GM18867 (cell line): ENCODE measurements around the gene SEMA5B.

Experiments used
- ATAC-seq: cut with Tn5 transposase; IDR thresholded peaks from one replicate; pipeline ENCODE4 v1.9.1; 2021; ENCODE audit warnings: mild to moderate bottlenecking, moderate library complexity; ENCODE audit not compliant: unreplicated experiment

Gene SEMA5B

GRCh38 chr3:123055352-123055751, 27.8 kb upstream of the SEMA5B start:
- ATAC-seq, result no peak

DNA sequence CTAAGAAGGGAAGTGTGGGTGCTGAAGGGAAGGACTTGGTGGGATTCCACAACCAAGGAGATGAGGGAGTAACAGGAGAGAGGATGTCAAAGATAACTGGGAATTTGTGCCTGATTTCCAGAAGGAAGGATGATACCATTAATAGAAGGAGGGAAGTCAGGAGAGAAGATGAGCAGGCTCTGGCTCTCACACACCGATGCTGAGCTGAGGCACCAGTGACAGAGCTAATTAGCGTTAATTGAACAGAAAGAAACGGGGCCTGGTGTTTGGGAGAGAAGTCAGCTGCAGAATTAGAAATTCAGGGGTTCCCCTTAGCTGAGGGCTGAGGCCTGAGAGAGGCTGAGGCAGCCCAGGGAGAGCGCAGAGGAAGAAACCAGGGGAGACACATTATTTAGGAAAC, 27.4 kb upstream of the SEMA5B start:
- no peak for ATAC-seq

DNA sequence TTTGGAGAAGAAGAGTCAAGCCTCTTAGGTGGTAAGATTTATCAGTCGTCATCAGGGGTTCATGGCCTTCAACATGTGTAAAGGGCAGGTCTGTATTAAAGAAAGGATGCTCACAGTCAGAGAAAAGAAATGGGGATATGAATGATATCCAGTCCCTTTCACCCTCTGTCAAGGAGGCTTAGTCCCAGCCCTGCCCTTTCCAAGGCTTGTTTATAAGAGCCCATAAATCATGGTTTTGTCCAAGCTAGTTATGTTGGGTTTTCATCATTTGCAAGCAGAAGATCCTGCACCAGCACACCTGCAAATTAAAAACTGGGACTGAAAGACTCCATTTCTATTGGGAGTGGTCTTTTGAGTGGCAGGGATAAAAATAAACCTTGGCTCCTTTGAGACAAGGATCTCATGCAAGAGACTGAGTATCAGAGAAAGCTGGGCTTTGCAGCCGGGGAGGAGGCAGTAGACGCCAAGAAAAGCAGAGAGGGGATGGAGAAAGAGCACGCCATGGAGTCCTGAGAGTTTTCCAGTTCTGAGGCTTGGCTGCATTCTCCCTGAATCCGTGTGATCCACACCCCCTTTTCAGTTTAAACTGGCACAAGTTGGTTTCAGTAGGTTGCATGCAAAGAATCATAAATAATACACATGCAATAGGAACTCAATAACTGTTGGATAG, 26.7 kb upstream of the SEMA5B start:
- no peak for ATAC-seq

DNA sequence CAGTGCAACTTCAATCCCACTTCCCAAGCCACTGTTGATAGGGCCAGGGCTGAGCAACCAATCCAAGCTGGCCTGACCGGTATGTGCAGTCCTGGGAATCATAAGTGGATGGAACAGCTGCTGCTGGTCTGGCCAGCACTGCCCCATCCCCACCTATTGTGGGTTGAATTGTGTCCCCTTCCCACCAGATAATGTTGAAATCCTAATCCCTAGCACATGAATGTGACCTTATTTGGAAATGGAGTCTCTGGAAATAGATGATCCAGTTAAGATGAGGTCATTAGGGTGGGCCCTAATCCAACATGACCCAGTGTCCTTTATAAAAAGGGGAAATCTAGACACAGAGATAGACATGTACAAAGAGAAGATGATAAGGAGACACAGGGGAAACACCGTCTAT, 25.5 kb upstream of the SEMA5B start:
- no peak for ATAC-seq

- ATAC-seq, result no peak
Measured at GRCh38 chr3:123050666-123051065, 23.1 kb upstream of the SEMA5B start.

GRCh38 chr3:123048480-123049237, 21.1 kb upstream of the SEMA5B start:
- no peak for ATAC-seq

DNA sequence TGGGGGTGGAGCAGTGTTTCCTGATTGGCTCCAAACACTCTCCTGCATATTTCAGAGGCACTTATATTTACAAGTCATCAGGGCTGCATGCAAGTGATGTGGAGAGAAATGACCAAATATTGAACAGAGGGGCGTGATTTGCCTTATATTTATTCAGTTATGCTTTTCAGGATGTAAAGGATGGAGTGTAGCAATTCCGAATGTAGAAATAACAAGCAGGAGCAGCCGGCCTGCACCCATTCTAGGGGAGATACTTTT, 19.4 kb upstream of the SEMA5B start:
- no peak for ATAC-seq

DNA sequence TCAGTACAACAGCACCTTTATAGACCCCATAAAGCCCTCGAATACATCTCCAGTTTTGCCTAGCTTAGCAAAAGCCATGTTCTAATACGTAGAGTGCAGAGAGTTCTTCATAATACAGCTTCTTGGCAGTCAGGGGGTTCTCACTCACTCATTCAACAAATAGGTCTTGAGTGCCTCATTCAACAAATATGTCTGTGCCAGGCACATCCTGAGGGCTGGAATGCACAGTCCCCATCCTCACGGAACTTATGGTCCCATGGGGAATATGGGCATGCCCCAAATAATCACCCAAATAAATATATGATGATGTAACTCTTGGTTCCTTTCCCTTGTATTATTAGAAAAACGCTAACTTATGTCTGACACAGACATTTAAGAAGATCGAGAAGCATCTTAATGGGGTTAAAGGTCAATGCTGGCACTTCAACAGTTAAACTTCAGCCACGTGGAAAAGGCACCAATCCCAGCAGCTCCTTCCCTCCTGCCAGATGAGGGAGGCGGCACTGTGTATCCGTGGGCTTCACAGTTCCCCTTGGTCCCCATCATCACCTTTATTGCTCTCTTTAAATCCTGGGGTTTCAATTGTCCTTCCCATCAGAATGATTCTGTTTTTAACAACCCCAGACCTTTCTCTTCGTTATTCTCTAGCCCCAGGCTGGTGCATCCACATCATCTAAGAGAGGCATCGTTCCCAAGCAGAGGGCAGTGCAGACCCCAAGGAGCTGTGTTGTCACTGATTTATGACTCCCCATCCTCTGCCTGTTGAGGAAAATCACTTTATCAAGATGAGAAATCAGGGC, 18.9 kb upstream of the SEMA5B start:
- no peak for ATAC-seq

GRCh38 chr3:123044981-123045763, 17.6 kb upstream of the SEMA5B start:
- no peak for ATAC-seq

GRCh38 chr3:123042413-123042812, 14.8 kb upstream of the SEMA5B start:
- ATAC-seq, result no peak

GRCh38 chr3:123039178-123039577, 11.6 kb upstream of the SEMA5B start:
- ATAC-seq, result no peak

- ATAC-seq, result no peak
Measured at GRCh38 chr3:123038751-123039150, 11.2 kb upstream of the SEMA5B start.

DNA sequence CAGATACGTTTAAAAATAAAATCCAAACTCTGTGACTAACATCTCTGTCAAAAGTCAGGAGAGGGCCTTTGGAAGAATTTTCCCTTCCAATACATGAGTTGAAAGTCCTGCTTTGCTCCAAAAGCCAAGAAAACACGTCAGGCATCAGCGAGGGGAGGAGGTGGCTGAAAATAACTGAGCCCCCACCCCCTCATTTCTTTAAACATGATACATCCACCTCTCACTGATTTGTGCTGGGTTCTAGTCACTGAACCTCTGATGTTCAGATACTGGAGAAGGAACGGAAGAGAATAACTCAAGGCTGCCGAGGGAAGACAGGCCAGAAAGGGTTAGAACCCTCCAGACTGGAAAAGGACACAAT, 9.4 kb upstream of the SEMA5B start:
- ATAC-seq, result no peak

DNA sequence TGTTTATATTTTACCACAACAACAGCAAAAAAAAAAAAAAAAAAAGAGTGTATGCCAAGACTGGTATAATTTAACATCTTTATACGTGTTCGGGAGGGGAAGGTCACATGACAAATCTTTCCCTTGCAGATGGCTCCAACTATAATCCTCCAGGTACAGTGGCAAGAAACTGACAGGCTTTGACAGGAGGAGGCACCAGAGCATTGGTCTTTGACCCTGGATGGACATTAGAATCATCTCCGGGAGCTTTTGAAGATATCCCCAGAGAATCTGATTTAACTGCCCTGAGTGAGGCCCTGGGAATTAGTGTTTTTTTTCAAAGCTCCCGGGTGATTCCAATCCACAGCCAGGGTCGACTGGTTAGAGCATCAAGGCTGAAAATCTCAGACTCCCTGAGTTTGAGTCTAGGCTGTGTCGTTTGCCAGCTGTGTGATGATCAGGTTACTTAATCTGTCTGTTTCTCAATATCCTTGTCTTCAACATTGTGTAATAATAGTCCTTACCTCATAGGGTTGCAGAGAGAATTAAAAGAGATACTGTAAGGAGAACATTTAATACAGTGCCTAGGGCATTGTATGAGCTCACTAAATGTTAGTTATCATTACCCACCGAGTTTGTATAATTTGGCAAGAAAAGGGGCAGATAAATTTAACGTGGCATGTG, 8.9 kb upstream of the SEMA5B start:
- ATAC-seq, result no peak

DNA sequence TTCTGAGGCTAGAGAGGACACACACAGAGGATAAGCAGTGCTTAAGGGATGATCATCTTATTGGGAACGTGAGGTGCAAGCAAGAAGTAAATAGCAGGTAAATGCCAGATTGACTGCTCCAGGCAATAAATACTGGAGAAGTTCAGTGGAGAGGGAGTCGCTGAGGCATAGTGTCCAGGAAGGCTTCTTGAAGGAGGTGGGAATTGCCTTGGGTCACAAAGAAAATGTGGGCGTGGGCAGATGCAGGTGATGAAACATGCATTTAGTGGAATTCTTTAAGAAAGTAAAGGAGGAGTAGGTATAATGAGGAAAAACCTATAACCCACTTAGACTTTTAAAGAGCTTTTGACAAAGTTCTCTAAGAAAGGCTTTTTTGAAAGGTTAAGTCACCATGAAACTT, 7.4 kb upstream of the SEMA5B start:
- ATAC-seq, result no peak

DNA sequence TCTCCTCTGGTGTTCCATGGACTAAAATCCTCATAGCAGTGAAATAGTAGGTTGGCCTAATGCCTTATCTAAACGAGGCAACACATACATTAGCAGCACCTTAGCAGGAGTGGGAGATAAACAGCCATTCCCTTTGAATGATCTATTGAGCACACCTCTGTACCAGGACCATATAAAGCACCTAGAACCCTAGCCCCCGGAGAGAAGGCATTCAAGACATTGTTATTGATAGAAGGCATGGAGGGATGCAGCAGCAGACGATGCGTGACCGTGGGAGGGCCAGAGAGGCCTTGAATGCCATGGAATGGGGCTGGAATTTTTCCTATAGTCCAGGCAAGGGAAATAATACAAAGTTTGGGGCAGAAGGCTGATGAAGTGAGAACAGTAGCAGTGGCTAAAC, 6.6 kb upstream of the SEMA5B start:
- no peak for ATAC-seq

DNA sequence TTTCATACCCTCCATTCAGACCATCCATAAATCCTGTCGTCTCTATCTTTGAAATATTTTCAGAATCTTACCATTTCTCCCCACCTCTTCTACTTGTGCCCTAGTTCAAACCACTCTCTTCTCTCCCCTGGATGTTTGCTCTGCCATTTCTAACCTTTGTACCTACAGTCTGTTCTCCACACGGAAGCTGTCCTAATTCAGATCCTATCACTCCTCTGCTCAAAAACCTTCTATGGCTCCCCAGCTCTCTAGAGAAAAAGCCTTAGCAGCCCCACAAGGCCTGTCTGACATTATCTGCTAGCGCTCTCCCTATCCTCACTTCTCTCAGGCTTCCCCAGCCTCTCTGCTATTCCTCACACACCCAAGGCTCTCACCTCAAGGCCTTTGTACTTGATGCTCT, 4.5 kb upstream of the SEMA5B start:
- no peak for ATAC-seq

GRCh38 chr3:123031051-123031450, 3.5 kb upstream of the SEMA5B start:
- ATAC-seq, result no peak

- ATAC-seq, result no peak
Measured at GRCh38 chr3:123028233-123028828, 768 bp upstream of the SEMA5B start.

DNA sequence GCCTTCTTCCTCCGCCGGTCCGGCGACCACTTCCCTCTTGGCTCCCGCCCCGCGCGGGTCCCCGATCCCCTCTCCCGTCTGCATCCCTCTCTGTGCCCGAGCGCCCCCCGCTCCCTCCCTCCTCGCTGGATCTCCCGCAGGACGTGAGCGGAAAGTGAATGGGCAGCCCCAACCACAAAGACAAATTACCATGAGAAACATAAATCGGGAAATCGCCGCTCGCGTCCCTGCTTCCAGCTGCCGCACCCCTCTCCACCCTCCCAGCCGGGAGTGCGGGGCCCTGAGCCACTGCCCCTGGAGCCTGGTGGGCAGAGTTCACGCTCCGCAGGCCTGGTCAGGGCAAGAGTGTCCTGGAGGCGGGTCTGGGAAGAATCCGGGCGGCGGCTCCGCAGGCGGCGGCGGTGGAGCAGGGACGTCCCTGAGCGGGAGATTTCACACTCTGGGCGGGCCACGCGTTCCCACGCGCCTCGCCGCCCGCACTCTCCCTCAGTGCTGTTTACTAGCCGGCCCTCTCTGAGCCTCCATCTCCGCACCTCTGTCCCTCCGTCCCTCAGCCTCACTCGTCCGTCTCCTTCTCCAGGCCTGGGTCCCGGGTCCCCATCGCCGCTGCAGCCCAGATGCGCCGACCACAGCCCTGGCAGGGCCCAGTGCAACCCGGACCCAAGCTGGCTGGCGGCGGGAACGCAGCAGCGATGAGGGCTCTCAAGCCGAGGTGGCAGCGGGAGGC, 835 bp downstream of the SEMA5B start:
- ATAC-seq, result no peak
